Measurements from ENCODE around the gene KCNJ11. TPM values are rescaled to one million over a fixed set of nuclear protein-coding genes. Genes with fewer than 3 reads are reported as not detected.
A peak's percentile ranks its signal among the peaks of the same experiment; 100 is the strongest.

Gene KCNJ11
- total RNA-seq, 1 experiment from 2014 or later, result 2.1 TPM

DNA sequence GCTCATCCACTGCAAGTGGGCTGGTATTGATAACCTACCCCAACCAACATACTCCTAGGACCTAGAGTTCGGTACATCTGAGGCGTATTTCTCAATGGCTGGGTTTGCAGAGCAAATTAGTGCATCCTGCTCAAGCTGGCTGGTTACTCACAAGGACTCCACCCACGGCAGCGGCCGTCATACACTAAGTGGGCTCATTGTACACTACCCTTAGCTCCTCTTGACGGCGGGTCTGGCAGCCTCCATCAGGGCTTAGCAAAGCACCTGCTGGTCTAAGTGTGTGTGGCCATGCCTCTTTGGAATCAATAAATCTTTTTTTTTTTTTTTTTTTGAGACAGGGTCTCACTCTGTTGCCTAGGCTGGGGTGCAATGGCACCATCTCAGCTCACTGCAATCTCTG lies 20.2 kb upstream of the KCNJ11 start:
- DNase-seq (ENCODE audit: low spot score), result no peak

DNA sequence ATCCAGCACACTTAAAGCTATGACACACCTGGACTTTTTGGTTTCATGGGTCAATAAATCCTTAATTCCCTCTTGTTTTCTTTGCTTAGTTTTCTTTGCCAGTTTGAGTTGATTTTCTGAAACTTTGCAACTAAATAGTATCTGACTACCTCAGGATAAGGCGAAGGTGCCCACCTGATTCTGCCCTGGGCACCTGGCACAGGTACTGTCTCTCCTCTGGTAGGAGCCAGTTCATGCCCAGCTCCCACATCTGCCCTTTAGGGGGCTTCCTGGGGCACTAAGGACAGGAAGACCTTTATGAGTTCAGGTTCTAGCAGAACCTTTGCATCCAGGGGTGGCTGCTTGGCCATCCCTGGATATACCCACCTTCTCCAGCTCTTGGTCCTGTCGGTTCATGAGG lies 19.6 kb upstream of the KCNJ11 start:
- no peak for DNase-seq (ENCODE audit: low spot score)

DNA sequence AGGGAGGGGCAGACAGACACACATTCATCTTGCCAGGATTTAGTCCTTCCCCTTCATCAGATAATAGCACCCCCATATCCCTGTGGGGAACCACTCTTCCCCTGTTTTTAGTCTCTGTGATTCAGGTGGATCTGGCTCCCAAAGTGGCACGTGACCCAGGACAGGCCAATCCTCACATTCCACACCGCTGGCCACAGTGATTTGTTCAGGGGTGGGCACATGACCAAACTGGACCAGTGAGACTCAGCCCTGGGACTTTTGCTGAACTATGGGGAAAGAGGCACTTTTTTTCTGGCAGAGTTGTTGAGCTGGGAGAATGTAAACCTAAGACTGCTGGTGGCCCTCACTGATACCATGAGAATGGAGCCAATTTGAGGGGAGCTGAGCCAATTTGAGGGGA lies 19.1 kb upstream of the KCNJ11 start:
- no peak for DNase-seq (ENCODE audit: low spot score)

DNA sequence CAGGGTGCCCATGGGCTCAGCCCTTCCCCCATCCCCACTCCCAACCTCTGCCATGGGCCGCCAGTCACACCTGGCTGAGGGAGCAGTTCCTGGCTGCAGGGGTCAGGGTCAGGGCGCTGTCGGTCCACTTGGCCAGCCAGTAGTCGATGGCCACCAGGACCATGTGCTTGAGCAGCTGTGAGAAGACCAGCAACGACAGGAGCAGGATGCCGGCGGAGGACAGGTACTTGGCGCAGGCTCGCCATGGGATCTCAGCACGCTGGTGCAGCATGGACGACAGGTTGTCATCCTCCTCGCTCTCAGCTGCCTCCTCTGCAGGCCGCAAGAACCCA lies 18.3 kb upstream of the KCNJ11 start:
- no peak for DNase-seq (ENCODE audit: low spot score)

DNA sequence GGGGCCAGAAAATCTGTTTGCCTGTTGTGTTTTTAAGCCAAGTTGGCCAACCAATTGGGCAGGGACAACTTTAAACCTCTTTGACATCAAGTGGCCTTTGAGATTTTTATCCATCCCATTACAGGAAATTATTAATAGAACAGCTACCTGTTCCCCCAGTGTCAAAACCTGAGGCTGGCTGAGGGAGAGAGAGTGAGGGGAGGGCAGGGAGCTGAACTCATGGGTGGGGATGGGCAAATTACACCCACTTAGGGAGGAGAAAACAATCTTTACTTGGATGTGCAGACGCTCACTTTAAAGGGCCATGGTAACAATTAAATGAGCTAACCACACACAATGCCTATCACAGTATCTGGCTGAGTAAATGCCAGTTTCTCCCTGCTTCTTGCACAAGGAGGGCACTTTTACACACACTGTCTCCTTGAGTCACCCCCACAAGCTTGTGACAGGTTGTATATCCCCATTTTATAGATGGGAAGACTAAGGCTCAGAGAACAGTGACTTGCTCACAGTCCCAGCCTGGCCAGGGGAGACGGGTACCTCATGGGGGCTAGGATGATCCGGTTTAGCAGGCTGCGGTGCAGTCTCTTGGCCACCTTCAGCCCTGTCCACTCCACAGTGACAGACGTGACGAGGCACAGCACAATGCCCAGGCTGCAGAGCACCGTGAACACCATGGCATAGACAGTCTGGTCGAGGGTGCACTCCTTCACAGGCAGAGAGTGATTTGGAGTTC lies 17.8 kb upstream of the KCNJ11 start:
- no peak for DNase-seq (ENCODE audit: low spot score)

DNA sequence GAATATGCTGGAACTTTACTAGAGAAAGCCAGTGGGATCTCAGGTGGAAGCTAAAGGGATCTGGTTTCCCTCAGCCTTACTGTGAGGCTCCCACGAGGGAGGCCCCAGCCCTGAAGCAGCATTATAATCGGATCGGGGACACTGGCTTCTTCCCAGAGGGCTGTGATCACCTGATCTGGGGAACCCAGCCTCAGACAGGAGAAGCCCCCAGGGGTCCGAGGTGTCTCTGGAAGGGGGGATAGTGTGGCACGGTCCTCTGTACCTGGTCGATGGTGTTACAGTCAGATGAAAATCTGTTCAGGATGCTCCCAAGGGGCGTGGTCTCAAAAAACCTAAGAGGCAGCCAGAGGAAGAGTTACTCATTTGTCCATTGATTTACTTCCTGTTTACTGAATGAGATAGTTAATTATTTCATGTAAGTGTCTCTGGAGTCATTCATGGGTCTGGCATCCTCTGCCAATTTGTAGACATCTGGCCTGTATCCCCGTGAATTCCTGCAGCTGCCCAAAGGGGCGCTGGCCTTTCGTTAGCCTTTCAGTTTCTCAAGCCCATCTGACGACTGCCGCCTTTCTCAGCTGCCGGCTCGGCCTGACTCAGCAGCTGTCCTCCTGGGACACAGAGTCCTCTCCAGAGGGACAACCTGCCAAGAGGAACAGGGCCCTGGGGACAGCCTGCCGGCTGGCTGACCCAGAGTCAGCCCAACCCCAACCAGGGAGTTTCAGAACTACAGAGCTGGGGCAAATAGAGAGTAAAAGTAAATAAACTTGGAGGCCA lies 17.0 kb upstream of the KCNJ11 start:
- peak; percentile 50 for DNase-seq (ENCODE audit: low spot score)

DNA sequence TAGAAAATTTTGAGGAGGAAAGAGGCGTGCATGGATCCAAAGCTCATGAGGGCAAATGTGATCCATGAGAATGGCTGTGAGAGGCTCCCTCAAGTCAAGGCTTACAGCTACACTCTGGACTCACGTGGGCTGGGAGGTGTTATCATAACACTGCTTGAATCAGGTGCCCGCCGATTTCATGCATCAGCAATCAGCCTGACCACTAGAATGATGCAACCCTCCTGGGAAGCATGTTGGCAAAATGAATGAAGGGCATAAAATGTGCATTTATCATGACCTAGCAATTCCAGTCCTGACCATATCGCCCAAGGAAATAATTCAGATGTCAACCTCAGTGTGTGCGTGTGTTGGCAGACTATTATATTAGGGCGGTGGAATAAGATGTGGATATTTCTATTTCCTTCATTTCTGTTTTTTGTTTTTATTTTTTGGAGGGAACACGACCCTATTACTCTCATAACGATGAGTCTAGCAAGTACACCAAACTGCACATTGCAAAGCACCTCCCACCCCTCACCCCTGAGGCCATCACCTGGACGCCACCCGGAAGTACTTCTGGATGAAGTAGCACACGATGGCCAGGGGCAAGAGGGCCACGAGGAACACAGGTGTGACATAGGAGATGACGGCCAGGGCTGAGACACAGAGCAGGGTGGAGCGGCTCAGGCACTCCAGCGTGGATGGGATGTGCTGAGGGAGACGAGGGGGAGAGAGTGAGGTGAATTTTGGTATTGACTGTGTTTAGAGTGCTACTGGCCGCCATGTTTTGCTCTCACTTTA lies 15.7 kb upstream of the KCNJ11 start:
- no peak for DNase-seq (ENCODE audit: low spot score)

GRCh38 chr11:17402486-17402885 lies 14.0 kb upstream of the KCNJ11 start:
- no peak for DNase-seq (ENCODE audit: low spot score)

DNA sequence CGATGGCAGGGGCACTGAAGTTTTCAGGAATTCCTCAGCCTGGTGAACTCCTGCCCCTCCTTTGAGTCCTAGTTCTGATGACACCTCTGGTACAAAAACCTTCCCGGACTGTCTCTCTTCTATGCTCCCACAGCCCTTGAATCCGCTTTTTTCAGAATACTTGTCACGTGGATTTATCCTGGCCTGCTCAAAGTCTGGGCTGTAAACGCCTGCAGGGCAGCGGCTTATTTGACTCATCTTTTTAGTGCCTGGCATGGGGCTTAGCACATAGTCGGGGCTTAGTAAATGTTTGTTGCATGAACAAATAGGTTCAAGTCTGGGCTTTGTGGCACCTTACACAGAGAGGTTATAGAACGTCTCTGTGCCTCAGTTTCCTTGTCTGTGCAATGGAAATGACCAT lies 13.4 kb upstream of the KCNJ11 start:
- DNase-seq (ENCODE audit: low spot score), result no peak

- DNase-seq (ENCODE audit: low spot score), result no peak
Observed at GRCh38 chr11:17401316-17401715, 12.9 kb upstream of the KCNJ11 start.

- DNase-seq (ENCODE audit: low spot score), result no peak
Observed at GRCh38 chr11:17400048-17400775, 11.8 kb upstream of the KCNJ11 start.

GRCh38 chr11:17399236-17399635 lies 10.8 kb upstream of the KCNJ11 start:
- DNase-seq (ENCODE audit: low spot score), result no peak

DNA sequence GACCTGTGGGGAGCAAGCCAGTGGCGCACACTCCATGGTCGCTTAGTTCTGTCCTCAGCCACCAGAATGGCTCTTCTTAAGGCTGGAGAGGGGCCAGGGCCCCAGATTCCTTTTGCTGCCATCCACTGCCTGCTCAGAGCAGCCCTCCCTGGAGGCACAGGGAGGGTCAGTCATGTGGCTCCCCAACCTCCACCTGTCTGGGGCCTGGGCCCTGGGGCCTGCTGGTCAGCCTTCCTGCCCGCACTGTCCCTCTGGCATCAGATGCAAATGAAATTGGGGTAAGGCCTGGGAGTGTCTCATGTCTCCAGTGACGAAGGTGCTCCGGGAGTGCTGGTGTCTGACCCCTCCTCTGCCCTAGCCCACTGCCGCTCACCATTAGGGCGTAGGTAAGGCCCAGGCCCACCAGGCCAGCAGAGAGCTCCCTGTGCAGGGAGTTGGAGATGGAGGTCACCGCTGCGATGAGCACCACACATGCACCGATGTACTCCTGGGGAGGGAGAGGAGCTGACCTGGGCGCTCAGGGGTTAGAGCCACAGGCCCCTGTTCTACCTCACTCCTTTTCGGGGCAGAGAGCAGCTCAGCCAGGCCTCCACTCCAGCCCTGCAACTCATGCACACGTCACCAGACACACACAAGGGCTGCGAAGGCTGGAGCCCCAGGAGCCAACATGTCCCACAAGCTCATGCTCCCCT lies 9.0 kb upstream of the KCNJ11 start:
- no peak for DNase-seq (ENCODE audit: low spot score)

DNA sequence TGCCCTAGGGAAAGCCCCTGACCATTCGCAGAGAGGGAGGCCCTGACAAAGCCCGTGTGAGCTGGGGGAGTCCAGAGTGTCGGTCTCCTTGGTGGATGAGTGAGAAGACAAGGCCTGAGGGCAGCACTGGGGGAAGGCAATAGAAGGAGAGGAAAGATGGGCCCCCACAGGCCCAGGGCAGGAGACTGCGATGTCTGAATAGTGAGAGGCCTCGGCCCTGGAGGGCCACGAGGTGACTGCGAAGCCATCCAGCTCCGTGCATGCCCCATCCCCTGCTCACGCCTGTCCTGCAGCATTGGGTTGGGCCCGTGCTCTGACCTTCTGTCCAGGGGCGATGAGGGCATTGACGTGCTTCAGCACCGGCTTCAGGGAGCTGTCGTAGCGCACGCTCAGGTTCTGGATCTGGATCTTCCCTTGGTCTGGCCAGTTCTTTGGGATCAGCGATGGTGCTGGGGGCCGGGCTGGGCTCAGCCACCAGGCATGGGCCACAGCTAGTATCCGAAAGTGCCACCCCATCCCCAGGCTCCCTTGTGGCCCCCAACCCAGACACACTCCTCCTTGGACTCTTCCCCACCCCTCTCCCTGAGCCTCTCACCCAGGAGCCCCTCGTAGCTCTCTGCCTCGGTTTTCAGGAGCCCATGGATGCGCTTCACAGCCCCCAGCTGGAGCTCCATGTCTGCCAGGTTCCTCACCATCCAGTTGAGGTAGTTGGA lies 8.3 kb upstream of the KCNJ11 start:
- DNase-seq (ENCODE audit: low spot score), result no peak

DNA sequence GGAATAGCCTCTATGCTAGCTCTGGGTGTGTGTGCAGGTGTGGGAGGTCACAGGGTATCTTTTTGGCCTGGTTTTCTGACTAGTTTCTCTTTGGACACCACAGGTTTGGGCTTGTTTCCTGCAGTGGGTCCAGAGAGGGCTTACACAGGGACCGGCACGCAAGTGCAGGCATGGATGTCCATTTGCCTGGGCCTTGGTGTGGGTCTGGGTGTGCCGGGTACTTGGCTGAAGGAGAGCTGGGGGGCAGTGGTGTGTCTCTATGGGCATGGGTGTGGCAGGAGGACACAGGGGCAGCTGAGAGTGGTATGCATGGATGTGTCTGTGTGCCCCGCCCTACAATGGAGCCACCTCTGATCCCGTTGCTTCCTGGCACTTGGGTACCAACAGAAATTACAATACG lies 7.5 kb upstream of the KCNJ11 start:
- no peak for DNase-seq (ENCODE audit: low spot score)

- no peak for DNase-seq (ENCODE audit: low spot score)
Observed at GRCh38 chr11:17395554-17395961, 7.1 kb upstream of the KCNJ11 start.

DNA sequence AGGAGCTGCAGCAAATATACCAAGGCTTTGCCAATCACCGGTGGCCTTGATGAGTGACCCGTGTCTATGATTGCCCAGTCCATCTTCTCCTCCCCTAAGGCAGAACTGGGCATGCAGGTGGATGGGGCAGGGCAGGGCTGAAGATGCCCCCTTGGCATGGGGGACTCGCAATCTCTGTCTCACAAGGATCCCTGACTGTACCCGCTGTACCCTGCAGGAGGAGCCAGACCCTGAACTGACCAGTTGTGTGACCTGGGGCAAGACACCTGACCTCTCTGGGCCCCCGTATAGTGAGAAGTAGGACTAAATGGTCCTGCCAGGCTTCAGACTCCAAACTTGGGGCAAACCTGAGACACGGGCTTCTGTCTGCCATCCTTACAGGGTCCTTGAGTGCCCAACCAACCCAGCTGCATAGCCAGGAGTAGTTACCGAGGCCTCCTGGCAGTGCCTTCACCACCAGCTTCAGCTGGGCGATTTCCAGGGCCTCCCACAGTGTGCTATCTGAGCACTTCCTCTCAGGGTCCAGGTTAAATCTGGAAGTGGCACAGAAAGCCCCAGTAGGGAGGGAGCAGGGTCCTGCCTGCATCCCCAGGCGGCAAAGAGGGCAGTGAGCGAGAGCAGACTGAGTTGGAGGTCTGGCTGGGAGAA lies 6.4 kb upstream of the KCNJ11 start:
- DNase-seq (ENCODE audit: low spot score), result no peak

DNA sequence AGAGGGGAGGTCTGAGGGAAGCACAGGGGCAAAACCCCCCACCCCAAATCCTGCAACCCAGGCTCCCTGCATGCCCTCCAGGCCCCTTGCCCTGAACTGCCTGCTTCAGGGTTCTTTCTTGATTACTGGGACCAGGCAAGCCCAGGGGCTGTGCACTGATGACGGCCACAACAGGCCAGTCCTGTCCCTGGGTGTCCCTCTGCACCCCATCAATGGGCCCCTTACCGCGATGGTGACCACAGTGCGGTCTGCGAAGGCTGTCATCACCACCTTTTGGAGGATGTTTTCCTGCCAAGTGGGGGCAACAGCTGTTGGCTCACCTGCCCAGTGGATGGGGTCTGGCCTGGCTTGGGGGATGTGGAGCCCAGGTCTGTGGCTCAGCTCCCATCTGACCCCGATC lies 5.0 kb upstream of the KCNJ11 start:
- no peak for DNase-seq (ENCODE audit: low spot score)

- DNase-seq (ENCODE audit: low spot score), result no peak
Observed at GRCh38 chr11:17392872-17393271, 4.4 kb upstream of the KCNJ11 start.
